Ovary (tissue), 9 donors: ENCODE measurements around the gene AATK. TPM values are rescaled to one million over a fixed set of nuclear protein-coding genes. Genes with fewer than 3 reads are reported as not detected.

Source experiments
- DNase-seq, 5 donors: peaks; one replicate each; pipeline ENCODE4 v3.0.0-alpha.2; 2019 to 2020
- H3K27ac ChIP-seq, 2 donors: fragments of 200-600 bp; one replicate each; pipeline versions ENCODE4 v1.5.1 to v1.8.0; 2019 to 2022
- H3K27me3 ChIP-seq: fragments of 200-600 bp; one replicate; pipeline ENCODE4 v1.8.0; 2022
- H3K36me3 ChIP-seq: fragments of 200-600 bp; sonication (generic); one replicate; pipeline ENCODE4 v1.5.1; 2019
- H3K4me1 ChIP-seq: one replicate; pipeline ENCODE4 v1.8.1; 2013; ENCODE audit warnings: mild to moderate bottlenecking, moderate library complexity; ENCODE audit not compliant: insufficient read depth
- H3K4me3 ChIP-seq: fragments of 200-600 bp; sonication (generic); one replicate; pipeline ENCODE4 v1.5.1; 2017
- H3K9me3 ChIP-seq, 2 donors: fragments of 200-600 bp in 1 of 2; sonication (generic) in 1 of 2; one replicate each; pipeline versions ENCODE4 v1.5.1 to v1.8.1; 2013 to 2019; ENCODE audit warnings: mild to moderate bottlenecking in 1 of 2, moderate library complexity in 1 of 2
- CTCF ChIP-seq, 3 donors: fragments of 450-650 bp in 2 of 3; fragments of 200-600 bp in 1 of 3; IDR thresholded peaks; one replicate each; pipeline versions ENCODE4 v1.5.1 to v1.8.0; 2016 to 2022; ENCODE audit warnings: antibody characterized with exemption in 3 of 3, mild to moderate bottlenecking in 1 of 3
- EP300 ChIP-seq: sonication (generic); formaldehyde crosslinking; IDR thresholded peaks from one replicate; pipeline ENCODE4 v1.6.1; 2017; ENCODE audit warnings: antibody characterized with exemption
- POLR2A ChIP-seq: fragments of 450-650 bp; IDR thresholded peaks from one replicate; pipeline ENCODE4 v1.6.1; 2017; ENCODE audit warnings: antibody characterized with exemption, mild to moderate bottlenecking, moderate library complexity
- WGBS, 3 donors: extraction: QIAGEN DNeasy Blood & Tissue Kit in 1 of 3; methylation state at CpG; one replicate each; pipeline versions ENCODE4 v1.1.5 to v1.1.7; 2013 to 2017; 5-methylcytosine and 5-hydroxymethylcytosine counted together
- intact Hi-C, 4 donors: fragments of 100-400 bp; cut with DNase I; formaldehyde crosslinking; loops; one replicate each; pipeline versions ENCODE4 v1.11.0 to v1.15.1; 2022 to 2023
- polyA plus RNA-seq, 2 donors: library from polyadenylated mRNA; stranded (reverse); fragments of 200-250 nt in 1 of 2; fragments of 350-450 nt in 1 of 2; fragmentation: Illumina TruSeq in 1 of 2; extraction: RNeasy Lipid Tissue Mini Kit (QIAGEN cat#74804) in 1 of 2; gene quantifications; one replicate each; pipeline ENCODE4 v1.2.3, GENCODE V29; 2013 to 2014
- total RNA-seq, 7 donors: library from RNA; depleted of rRNA in 2 of 7; stranded (reverse); fragments of >200 nt in 2 of 7; fragmentation: NEBNext Ultra II Directional in 3 of 7; extraction: Animal tissue kit (Norgen Biotek cat#: 25700) in 3 of 7; gene quantifications; one replicate each; pipeline versions ENCODE4 v1.1.0 to v1.2.4, GENCODE V29; 2016 to 2023
- donor health status: DM: no; HTN: no; CAD: no; lungs with moderate emphysema.
- donor health status: DM: no; HTN: no; CAD: no.
- donor health status: Bipolar disorder and iron deficiency.
- donor health status: DM: yes; HTN: yes; CAD: no.
- donor health status: DM: no; HTN: no; CAD: no.
- donor health status: DM: yes; HTN: yes; CAD: no.

The AATK gene
- total and polyA plus RNA-seq, 9 donors = 0.23 to 3.1 (median 1.5) TPM

GRCh38 chr17:81131486-81132196 is 34.4 kb downstream of the AATK start:
- Histone ChIP-seq H3K4me1 (no peaks in the 10 kb centered on the region), H3K36me3 (no peaks in the 10 kb centered on the region), H3K27ac (no peak overlapping the region), H3K4me3 (no peak overlapping the region), H3K9me3 (no peaks in the 10 kb centered on the region), H3K27me3 (no peaks in the 10 kb centered on the region)
- intact Hi-C loops = no loop called here
- 84 to 89% (median 86%) methylated on average over 14 of the region's 14 CpGs for WGBS, 3 donors
- DNase-seq = no peak
- TF ChIP-seq CTCF (IDR thresholded peaks at IDR 0.05) = no peak
- no peak for TF ChIP-seq POLR2A
- no peak for TF ChIP-seq EP300

- TF ChIP-seq EP300 (no peak), CTCF (IDR thresholded peaks at IDR 0.05) (no peak), POLR2A (no peak)
- DNase-seq = no peak
- Histone ChIP-seq H3K27ac (no peak overlapping the region), H3K36me3 (no peaks in the 10 kb centered on the region), H3K27me3 (no peaks in the 10 kb centered on the region), H3K9me3 (no peaks in the 10 kb centered on the region), H3K4me3 (no peak overlapping the region), H3K4me1 (no peaks in the 10 kb centered on the region)
- WGBS, 3 donors = 77 to 84% (median 79%) methylated on average over 21 to 41 of the region's 41 CpGs
- intact Hi-C loops = no loop called here
Measured at GRCh38 chr17:81130385-81131361, 35.3 kb downstream of the AATK start.

GRCh38 chr17:81129711-81130367 is 36.2 kb downstream of the AATK start:
- Histone ChIP-seq H3K27ac (no peak overlapping the region), H3K4me3 (no peak overlapping the region), H3K4me1 (no peaks in the 10 kb centered on the region), H3K27me3 (no peaks in the 10 kb centered on the region), H3K9me3 (no peaks in the 10 kb centered on the region), H3K36me3 (no peaks in the 10 kb centered on the region)
- 67 to 75% (median 73%) methylated on average over 6 to 14 of the region's 14 CpGs for WGBS, 3 donors
- TF ChIP-seq EP300 (no peak), POLR2A (no peak), CTCF (IDR thresholded peaks at IDR 0.05) (no peak)
- intact Hi-C loops = no loop called here
- no peak for DNase-seq

GRCh38 chr17:81129289-81129688 is 36.7 kb downstream of the AATK start:
- intact Hi-C loops = no loop called here
- DNase-seq = no peak
- Histone ChIP-seq H3K4me1 (no peaks in the 10 kb centered on the region), H3K27me3 (no peaks in the 10 kb centered on the region), H3K27ac (no peak overlapping the region), H3K36me3 (no peaks in the 10 kb centered on the region), H3K4me3 (no peak overlapping the region), H3K9me3 (no peaks in the 10 kb centered on the region)
- TF ChIP-seq POLR2A = no peak
- TF ChIP-seq CTCF (IDR thresholded peaks at IDR 0.05) = no peak
- no peak for TF ChIP-seq EP300
- WGBS, 3 donors = 69 to 84% (median 80%) methylated on average over 6 to 11 of the region's 11 CpGs
